CD4-positive, alpha-beta T cell treated with Interleukin-4 for 4 hours (primary cell): ENCODE measurements around the gene PMIS2.
"Not testable (repeated sequence)": the region's sequence is repeated elsewhere in the genome, so short reads cannot be mapped to it uniquely, and the experiment has no call there.

Source experiments
- DNase-seq: peaks from one replicate; pipeline ENCODE4 v3.0.0-alpha.2; 2020

The PMIS2 gene

DNA sequence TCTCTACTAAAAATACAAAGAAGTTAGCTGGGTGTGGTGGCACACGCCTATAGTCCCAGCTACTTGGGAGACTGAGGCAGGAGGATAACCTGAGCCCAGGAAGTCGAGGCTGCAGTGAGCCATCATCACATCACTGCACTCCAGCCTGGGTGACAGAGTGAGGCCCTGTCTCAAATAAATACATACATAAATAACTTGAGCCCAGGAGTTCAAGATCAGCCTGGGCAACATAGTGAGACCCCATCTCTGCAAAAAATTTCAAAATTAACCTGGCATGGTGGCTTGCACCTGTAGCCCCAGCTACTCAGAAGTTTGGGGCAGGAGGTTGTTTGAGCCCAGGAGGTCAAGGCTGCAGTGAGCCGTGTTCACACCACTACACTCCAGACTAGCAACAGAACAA, 9.1 kb downstream of the PMIS2 start:
- DNase-seq: not testable (repeated sequence)

DNA sequence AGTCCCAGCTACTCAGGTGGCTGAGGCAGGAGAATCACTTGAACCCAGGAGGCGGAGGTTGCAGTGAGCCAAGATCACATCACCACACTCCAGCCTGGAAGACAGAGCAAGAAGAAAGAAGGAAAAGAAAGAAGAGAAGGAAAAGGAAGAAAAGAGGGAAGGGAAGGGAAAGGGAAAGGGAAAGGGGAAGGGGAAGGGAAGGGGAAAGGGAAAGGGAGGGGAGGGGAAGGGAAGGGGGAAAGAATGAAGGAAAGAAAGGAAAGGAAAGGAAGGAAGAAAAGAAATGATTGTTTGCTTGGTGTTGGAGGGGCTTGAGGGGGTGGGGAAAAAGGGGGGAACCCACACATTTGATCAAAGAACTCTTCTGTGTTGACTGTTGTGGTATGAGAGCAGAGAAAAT, 10.0 kb downstream of the PMIS2 start:
- no peak for DNase-seq

DNA sequence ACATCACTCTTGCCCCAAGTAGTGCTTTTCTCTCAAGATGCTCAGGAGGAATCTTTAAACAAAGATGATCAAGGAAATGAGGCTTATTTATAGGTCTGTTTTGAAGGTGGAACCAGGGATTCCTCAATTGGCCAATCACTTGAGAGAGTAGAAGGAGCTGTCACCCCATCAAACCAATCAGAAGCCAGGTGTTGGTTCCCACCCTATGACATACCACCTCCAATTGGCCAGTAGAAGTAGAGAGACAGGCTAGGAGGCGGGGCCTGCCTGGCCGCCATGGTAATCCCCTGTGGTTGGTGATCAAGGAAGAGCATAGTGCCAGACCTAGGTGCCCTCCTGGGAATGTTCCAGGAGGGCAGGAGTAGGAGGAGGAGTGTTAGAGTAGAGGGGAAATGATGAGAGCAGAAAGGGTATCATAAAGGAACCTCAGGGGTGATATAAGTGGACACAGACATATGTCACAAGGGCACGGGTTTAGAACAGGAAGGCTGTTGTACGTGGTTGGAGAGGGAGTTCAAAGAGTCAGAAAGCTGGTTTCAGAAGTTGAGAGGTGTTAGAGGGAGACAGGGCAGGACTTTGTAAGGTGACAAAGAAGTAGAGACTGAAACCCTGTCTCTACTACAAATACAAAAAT, 10.5 kb downstream of the PMIS2 start:
- no peak for DNase-seq

DNA sequence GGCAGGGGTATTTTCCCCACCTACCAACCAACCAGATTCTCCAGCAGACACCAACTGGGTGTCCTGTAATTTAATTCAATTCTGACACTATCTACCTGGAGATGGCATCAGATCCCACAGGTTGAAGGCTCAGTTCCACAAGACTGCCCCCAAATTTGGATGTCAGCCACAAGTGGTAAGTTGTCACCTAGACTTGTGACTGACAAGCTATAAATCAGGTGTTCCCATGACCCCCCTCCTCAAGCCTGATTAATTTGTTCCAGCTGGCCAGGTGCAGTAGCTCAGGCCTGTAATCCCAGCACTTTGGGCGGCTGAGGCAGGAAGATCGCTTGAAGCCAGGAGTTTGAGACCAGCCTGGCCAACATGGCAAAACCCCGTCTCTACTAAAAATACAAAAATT, 16.0 kb downstream of the PMIS2 start:
- no peak for DNase-seq

DNA sequence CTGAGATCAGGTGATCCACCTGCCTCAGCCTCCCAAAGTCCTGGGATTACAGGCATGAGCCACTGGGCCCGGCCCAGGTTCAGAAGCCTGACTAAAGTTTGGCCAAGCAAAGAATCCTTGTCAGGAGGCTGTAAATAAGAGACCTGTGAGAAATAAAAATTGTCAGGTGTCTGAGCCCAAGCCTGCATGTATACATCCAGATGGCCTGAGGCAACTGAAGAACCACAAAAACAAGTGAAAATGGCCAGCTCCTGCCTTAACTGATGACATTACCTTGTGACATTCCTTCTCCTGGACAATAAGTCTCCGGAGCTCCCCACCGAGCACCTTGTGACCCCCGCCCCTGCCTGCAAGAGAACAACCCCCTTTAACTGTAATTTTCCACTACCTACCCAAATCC, 18.5 kb downstream of the PMIS2 start:
- not testable (repeated sequence) for DNase-seq

DNA sequence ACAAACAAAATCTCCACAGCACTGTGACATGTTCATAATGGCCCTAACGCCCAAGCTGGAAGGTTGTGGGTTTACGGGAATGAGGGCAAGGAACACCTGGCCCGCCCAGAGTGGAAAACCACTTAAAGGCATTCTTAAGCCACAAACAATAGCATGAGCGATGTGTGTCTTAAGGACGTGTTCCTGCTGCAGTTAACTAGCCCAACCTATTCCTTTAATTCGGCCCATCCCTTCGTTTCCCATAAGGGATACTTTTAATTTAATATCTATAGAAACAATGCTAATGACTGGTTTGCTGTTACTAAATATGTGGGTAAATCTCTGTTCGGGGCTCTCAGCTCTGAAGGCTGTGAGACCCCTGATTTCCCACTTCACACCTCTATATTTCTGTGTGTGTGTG, 21.2 kb downstream of the PMIS2 start:
- not testable (repeated sequence) for DNase-seq

DNA sequence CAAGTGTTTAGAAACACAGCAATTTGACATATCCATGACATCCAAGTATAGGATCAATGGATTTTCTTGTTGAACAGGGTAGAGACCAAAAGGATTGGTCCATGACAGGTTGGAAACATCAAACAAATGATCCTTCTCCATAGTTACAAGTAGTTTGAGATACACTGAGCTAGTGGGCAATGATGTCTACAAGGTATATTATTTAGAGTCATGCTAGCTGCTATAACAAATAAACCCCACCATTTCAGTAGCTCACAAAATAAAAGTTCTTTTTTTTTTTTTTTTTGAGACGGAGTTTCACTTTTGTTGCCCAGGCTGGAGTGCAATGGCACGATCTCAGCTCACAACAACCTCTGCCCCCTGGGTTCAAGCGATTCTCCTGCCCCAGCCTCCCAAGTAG, 21.7 kb downstream of the PMIS2 start:
- DNase-seq: no peak

DNA sequence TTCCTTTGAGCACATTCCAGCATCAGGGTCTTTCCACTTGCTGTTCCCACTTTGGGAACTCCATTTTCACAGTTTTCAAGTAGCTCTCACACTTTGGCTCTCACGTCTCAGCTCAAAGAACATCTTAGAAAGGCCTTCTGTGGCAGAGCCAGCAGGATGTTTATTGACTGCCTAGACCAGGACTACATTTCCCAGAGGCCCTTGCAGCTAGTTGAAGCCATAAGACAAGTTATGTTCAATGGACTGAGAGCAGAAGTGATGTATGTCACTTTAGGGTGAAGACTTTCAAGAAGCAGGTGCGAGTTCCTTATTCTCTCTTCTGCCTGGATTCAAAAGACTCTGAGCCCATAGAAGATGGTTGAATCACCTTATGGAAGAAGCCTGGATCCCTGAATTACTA, 22.3 kb downstream of the PMIS2 start:
- no peak for DNase-seq

DNA sequence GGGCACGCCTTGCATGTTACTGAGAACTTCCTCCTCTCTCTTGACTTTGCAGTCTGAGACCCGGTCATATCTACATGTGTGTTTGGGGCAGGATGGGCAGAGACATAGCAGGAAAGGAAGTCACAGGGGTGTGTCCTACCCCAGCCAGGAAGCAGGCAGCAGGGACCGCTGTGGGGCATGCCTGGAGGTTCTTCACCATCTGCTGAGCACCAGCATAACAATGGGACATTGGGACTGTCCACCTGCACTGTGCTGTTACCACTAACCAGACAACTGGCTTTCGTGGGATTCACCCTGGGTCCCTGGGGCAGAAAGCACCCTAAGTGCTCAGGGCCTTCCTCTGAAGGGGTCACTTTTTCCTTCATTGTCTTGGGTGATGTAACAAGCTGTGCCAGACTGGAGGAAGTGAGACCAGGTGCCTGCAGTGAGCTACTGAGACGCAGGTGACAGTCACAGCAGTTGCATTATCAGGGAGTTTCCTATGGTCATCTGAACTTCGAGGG, 23.9 kb downstream of the PMIS2 start:
- DNase-seq: peak; percentile 34

DNA sequence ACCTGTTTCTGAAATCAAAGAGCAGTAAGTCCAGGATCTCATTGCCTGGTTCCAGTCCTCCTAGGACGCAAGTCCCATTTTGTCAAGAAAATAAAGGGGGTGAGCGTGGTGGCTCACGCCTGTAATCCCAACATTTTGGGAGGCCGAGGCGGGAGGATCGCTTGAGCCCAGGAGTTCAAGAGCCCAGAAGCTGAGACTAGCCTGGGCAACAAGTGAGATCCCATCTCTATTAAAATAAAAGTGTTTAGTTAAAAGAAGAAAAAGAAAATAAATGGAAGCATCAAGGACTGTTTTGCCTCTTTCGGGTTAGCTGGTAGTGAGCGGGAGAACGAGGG, 26.2 kb downstream of the PMIS2 start:
- no peak for DNase-seq

DNA sequence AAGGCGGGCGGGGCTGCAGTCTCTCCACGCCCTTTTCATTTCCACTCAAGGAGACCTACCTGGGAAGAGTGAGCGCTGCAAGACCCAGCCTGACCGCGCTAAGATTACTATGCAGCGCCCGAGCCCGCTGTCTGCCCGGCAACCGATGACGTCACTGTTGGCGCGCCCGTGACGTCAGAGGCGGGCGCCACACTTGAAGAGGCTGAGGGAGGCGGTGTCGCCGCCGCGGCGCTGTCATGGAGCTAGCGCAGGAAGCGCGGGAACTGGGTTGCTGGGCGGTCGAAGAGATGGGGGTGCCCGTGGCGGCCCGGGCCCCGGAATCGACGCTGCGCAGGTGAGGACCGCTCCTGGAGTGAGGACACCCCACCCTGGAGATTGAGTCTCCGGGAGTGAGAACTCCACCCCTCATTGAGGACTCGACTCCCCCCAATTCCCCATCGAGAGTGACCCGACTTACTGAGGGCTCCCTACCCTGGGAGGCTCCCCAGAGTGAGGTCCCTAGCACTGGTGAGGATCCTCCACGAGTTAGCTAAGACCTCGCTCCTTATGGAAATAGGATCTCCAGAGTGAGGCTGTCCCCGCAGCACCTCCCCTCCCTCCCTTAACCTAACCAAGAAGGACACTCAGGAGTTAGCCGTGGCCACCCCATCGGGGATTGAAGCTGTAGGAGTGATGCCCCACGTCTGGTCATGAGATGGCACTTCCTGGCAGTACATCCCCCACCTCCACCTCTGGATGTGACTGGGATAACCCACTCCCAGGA, 26.8 kb downstream of the PMIS2 start, which contains the start of gene HAUS5:
Gene HAUS5, plus strand, starts transcription at position 177 of the 763 bp plus-strand sequence. Its CDS starts 60 bp downstream, at position 237.
- DNase-seq: peak; percentile 93

DNA sequence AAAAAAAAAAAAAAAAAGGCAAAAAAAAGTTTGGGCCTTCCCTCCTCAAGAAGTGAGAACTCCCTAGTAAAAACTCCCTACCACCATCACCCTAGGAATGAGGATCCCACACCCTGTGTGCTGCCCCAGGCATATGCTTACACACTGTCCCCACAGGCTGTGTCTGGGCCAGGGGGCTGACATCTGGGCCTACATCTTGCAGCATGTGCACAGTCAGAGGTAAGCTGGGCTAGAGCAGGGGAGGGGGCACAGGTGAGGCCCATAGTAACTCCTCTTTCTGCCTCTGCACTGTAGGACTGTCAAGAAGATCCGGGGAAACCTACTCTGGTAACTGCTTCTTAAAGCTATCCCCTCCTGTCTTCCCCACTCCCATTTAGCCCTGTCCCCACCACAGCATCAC, 27.6 kb downstream of the PMIS2 start:
- DNase-seq: no peak

DNA sequence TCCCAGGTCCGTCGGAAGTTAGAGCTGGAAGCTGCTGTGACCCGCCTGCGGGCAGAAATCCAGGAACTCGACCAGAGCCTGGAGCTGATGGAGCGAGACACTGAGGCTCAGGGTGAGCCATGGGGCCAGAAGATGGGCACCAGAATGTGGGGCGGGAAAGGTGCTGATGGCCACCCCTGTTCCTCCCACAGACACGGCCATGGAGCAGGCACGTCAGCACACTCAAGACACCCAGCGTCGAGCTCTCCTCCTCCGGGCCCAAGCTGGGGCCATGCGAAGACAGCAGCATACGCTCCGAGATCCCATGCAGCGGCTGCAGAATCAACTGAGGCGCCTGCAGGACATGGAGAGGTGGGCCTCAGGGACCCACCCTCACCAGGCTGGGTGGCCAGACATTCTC, 29.1 kb downstream of the PMIS2 start:
- DNase-seq: no peak

DNA sequence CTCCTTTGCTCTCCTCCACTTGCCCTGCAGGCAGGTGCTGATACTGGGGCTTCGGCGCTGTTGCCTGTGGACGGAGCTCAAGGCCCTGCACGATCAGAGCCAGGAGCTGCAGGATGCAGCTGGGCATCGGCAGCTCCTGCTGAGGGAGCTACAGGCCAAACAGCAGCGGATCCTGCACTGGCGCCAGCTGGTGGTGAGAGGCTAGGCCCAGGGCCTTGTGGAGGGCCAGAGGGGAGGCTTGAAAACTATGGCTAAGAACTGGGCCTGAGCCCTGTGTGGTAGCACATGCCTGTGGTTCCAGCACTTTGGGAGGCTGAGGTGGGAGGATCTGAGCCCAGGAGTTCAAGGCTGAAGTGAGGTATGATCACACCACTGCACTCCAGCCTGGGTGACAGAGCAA, 32.9 kb downstream of the PMIS2 start:
- no peak for DNase-seq

DNA sequence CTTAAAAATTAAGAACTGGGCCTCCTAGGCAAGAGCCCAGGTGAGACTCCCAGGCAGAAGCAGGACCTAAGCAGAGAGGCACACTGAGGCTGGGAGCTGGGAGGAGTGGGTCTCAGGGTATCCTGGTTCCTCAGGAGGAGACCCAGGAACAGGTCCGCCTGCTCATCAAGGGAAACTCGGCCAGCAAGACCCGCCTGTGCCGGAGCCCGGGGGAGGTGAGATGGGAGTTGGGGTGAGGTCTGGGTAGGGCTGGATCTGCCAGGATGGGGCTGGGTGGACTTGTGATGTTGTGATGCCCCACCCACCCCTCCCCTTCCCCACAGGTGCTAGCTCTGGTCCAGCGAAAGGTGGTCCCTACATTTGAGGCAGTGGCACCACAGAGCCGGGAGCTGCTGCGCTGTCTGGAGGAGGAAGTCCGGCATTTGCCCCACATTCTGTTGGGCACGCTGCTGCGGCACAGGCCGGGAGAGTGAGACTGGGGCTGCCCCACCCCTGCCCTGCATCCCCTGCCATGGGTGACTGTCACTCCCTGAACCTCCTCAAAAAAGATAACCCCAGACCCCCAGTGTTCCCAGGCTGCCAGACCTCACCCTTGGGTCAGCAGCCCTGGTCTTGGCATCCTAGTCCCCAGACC, 33.4 kb downstream of the PMIS2 start:
- no peak for DNase-seq

DNA sequence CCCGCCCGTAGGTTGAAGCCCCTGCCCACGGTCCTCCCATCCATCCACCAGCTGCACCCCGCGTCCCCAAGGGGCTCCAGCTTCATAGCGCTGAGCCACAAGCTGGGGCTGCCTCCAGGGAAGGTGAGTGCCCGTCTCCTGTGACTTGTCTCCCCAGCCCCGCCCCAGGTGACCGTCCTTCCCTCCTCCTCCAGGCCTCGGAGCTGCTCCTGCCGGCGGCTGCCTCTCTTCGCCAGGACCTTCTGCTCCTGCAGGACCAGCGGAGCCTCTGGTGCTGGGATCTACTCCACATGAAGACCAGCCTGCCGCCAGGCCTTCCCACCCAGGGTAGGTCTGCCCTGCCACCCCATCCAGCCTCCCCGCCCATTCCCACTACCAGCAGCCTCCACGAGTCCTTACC, 34.0 kb downstream of the PMIS2 start:
- DNase-seq: no peak

DNA sequence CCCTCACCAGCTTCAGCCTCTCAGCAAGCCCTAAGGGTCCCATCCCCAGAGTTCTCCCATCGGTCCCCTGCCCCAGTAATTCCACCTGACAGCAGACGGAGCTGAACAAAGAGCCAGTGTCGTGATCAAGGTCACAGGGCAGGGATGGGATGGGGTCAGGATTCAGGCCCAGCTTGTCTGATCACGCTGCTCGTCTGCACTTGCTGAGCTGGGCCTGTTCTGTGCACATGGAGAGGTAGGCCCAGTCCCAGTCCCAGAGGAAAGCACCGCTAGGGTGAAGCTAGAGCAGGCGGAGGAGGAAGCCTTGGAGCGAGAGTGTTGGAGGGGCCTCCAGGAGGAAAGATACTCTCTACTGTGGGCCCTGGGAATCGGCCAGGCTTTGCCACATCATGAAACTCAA, 35.7 kb downstream of the PMIS2 start:
- no peak for DNase-seq

DNA sequence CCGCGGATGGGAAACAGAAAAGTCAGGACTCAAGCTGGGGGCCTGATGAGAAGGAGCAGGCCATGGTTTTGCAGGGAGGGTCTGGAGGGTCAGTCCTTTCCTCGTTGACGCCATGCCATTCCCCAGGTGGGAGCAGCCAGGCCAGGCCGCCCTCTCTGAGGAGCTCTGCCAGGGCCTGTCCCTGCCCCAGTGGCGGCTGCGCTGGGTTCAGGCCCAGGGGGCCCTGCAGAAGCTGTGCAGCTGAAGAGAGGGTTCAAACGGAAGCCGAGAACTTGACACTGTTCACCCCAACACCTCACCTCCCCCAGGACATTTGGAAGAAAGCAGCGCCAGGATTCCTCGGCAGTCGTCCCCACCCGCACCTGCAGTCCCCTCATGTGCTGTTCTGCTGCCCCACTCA, 36.8 kb downstream of the PMIS2 start:
- DNase-seq: no peak

DNA sequence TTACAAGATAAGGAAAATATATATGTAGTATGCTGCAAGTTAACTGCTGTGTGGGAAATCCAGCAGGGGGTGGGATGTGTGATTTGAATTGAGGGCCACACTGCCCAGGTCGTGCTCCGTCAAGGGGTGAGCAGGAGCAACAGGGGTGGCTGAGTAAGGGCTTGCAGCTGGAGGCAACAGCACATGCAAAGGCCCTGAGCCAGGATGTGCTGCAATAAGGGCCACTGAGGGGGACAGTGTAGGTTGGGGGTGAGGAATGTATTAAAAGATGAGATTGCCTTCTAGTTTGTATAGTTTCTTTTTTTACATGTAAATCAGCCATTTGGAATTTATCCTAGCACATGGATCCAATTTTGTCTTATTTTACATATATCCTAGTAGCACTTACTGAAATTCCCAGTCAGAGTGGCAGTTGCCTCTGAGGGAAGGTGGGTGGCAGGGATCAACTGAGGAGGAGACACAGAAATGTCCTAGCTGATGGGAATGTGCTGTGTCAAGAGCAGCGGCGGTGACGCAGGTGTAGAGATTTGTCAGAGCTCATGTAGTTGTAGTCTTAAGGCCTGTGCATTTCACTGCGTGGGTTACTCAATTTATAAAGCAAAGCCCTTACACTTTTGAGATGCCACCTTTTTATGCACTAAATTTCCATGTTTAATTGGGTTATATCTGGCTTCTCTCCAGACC, 37.5 kb downstream of the PMIS2 start:
- DNase-seq: no peak

DNA sequence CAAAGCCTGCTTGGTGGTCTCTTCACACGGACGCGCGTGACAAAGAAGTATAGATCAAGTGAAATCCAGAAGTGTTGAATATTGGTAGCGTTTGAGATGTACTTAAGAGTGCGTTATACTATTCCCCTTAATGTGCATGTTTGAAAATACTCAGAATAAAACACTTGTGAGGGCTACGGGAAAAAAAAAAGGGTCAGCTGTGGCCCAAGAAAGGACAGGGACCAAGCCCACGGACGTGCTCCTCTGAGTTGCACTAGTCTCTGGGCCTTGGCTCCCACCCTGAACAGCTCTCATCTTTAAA, 42.2 kb downstream of the PMIS2 start:
- DNase-seq: no peak

DNA sequence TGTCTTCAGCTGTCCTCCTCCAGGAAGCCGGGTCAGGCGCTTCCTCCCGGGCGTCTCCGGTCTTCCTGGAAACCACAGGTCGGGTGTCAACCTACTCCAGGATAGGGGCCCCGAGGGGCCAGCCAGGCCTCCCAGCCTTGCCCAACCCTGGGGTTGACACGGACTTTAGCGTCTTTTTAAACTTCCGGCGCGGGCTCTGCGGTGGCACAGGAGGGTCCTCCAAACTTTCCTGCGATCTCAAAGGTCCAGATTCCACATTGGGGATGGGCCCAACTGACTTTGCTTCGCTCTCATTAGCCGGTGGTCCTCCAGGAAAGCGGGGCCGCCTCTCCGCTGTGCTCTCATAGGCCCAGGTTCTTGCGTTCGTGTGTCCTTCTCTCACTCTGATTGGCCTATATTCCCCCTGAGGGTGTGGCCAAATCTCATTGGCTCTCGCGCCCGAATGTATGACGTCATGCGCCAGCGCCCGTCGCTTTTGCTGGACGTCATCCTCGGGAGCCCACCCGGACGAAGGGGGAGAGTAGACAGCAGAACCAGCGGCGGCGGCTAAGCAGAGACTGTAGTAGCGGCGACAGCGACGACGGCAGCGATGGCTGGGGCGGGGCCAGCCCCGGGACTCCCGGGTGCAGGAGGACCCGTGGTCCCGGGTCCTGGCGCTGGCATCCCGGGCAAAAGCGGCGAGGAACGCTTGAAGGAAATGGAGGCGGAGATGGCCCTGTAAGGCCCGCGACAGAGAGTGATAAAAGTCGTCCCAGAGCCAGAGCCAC, 42.8 kb downstream of the PMIS2 start, which contains the start of gene RBM42:
Gene RBM42, plus strand, starts transcription at position 472 of the 767 bp plus-strand sequence. Its CDS starts 118 bp downstream, at position 590.
- DNase-seq: peak; percentile 98

DNA sequence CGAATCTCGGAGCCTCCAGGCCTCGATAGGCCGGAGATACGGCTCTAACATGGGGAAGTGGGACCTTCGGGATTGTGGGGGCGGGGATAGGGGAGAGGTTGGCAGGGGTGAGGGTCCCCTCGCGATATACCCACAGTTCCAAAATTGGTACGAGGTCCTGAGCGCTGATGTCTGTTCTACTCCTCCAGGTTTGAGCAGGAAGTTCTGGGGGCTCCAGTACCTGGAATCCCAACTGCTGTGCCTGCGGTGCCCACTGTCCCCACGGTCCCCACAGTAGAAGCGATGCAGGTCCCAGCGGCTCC, 43.3 kb downstream of the PMIS2 start:
- no peak for DNase-seq
